Measurements from ENCODE around the gene ALAD. TPM values are rescaled to one million over a fixed set of nuclear protein-coding genes. Genes with fewer than 3 reads are reported as not detected.

The ALAD gene
- total and polyA plus RNA-seq, 2 of the 13 experiments (the other 11 are each of a cell fraction or from before 2014, with no cell fraction given), result 21.8 to 30.1 TPM

- TF ChIP-seq, protein P1, sequence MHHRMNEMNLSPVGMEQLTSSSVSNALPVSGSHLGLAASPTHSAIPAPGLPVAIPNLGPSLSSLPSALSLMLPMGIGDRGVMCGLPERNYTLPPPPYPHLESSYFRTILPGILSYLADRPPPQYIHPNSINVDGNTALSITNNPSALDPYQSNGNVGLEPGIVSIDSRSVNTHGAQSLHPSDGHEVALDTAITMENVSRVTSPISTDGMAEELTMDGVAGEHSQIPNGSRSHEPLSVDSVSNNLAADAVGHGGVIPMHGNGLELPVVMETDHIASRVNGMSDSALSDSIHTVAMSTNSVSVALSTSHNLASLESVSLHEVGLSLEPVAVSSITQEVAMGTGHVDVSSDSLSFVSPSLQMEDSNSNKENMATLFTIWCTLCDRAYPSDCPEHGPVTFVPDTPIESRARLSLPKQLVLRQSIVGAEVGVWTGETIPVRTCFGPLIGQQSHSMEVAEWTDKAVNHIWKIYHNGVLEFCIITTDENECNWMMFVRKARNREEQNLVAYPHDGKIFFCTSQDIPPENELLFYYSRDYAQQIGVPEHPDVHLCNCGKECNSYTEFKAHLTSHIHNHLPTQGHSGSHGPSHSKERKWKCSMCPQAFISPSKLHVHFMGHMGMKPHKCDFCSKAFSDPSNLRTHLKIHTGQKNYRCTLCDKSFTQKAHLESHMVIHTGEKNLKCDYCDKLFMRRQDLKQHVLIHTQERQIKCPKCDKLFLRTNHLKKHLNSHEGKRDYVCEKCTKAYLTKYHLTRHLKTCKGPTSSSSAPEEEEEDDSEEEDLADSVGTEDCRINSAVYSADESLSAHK (CRISPR knock-in tag; IDR thresholded peaks at IDR 0.05; ENCODE audit: borderline replicate concordance), result 0 out of 2 replicates have a peak, but pooled peaks have one; percentile 67
- TF ChIP-seq KIAA2018 (CRISPR knock-in tag; IDR thresholded peaks at IDR 0.05; ENCODE audit: borderline replicate concordance) (no peak), HCFC1 (IDR thresholded peaks at IDR 0.05; ENCODE audit: low read depth, low read length) (peak; percentile 77), CEBPG (CRISPR knock-in tag; IDR thresholded peaks at IDR 0.05) (peak; percentile 12; the same call in 1 of the 2 replicates), FIP1L1 (IDR thresholded peaks at IDR 0.05; ENCODE audit: borderline replicate concordance, insufficient read depth, low read depth, low read length) (0 out of 2 replicates have a peak, but pooled peaks have one; percentile 35), ZNF577 (CRISPR knock-in tag; IDR thresholded peaks at IDR 0.05; ENCODE audit: borderline replicate concordance, low read depth) (no peak), ZNF367 (CRISPR knock-in tag; IDR thresholded peaks at IDR 0.05; ENCODE audit: borderline replicate concordance) (no peak), ZNF766 (CRISPR knock-in tag; IDR thresholded peaks at IDR 0.05; ENCODE audit: borderline replicate concordance) (peak; percentile 78; the same call in 1 of the 2 replicates), GATA4 (IDR thresholded peaks at IDR 0.05; ENCODE audit: borderline replicate concordance, low read depth) (peak; percentile 36; the same call in 1 of the 2 replicates), HNF4G (IDR thresholded peaks at IDR 0.05; ENCODE audit: borderline replicate concordance, low read depth, low read length) (peak; percentile 29; the same call in 1 of the 2 replicates), HNF4G (CRISPR knock-in tag; IDR thresholded peaks at IDR 0.05; ENCODE audit: borderline replicate concordance, low read depth) (no peak; the same call in 1 of the 2 replicates), HMG20B (CRISPR knock-in tag; conservative IDR thresholded peaks at IDR 0.05) (peak; percentile 78; the same call in 1 of the 2 replicates), TBL1XR1 (IDR thresholded peaks at IDR 0.05; ENCODE audit: borderline replicate concordance, low read length, partially characterized antibody) (no peak), MYPOP (CRISPR knock-in tag; IDR thresholded peaks at IDR 0.05) (peak; percentile 94)
Measured at GRCh38 chr9:113340011-113340699, 60.9 kb downstream of the ALAD start, which contains the start of gene WDR31 (continued).

Measured in HepG2 (cell line).